Effector memory CD4-positive, alpha-beta T cell (primary cell): ENCODE measurements around the gene HPD.

Experiments
- DNase-seq, 3 donors: peaks; one replicate each; pipeline ENCODE4 v3.0.0-alpha.2; 2020
- H3K27ac ChIP-seq: 2 replicates; pipeline ENCODE4 v1.7.0; 2013; ENCODE audit warnings: mild to moderate bottlenecking, low read length, moderate library complexity; ENCODE audit not compliant: insufficient read depth, poor library complexity, severe bottlenecking
- H3K27me3 ChIP-seq: replicated peaks from 2 replicates; pipeline ENCODE4 v1.7.0; 2013; ENCODE audit warnings: mild to moderate bottlenecking, low read length; ENCODE audit not compliant: insufficient read depth, control insufficient read depth, poor library complexity, severe bottlenecking
- H3K36me3 ChIP-seq: 2 replicates; pipeline ENCODE4 v1.7.0; 2013; ENCODE audit warnings: mild to moderate bottlenecking, low read length, moderate library complexity; ENCODE audit not compliant: control insufficient read depth, insufficient read depth
- H3K4me1 ChIP-seq: 2 replicates; pipeline ENCODE4 v1.7.0; 2013; ENCODE audit warnings: low read length, mild to moderate bottlenecking; ENCODE audit not compliant: control insufficient read depth, insufficient read depth, poor library complexity, severe bottlenecking
- H3K4me3 ChIP-seq: 2 replicates; pipeline ENCODE4 v1.7.0; 2013; ENCODE audit warnings: low read length, low read depth, mild to moderate bottlenecking; ENCODE audit not compliant: insufficient read depth, poor library complexity, severe bottlenecking
- H3K9me3 ChIP-seq: 2 replicates; pipeline ENCODE4 v1.7.0; 2013; ENCODE audit warnings: mild to moderate bottlenecking, low read length, moderate library complexity; ENCODE audit not compliant: control insufficient read depth

HPD gene

DNA sequence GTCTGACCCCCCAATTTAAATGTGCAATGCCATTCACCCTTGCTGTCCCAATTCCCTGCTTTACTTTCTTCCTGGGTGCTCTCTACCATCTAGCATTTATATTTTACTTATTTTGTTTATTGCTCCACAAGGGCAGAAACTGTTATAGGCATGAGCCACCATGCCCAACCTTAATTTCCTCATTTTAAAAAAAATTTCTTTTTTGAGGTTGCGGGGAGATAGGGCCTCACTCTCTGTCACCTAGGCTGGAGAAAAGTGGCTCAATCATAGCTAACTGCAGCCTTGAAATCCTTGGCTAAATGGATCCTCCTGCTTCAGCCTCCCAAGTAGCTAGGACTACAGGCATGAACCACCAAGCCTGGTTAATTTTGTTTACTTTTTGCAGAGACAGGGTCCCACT lies 13.0 kb downstream of the HPD start:
- Histone ChIP-seq H3K9me3 (no peaks in the 10 kb centered on the region), H3K36me3 (no peaks in the 10 kb centered on the region), H3K4me3 (no peak overlapping the region), H3K4me1 (no peaks in the 10 kb centered on the region), H3K27me3 (no peaks in the 10 kb centered on the region), H3K27ac (no peak overlapping the region)
- DNase-seq = no peak

DNA sequence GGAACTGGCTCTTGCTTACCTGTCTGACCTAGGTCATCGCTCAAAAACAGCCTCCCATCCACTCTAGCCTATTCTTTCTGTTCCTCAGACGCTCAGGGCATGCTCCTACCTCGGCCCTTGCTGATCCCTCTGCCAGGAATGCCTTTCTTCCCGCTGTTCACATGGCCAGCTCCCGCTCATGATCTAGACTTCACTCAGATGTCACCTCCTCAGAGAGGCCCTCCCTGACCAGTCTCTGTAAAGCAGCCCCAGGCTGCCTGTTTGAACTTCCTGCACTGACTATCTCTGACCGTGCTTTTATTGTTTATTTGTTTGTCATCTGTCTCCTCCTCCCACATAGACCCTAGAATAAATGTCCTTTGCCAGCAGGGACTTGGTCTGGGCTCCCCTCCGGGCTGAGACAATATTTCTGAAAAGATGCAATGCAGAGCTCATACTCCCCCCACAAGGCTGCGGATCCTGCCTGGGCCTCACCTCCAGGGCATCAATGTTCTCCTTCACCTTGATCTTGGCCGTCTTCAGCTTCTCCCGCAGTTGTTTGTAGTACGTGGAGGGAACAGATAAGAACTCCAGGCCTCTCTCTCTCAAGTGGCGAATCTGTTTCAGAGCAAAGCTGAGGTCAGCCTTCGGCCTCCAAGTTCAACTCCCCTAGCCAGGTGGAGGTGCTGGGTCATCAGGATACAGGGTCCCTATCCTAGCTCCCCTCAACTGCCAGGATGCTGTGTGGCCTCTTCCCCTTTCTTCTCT lies 15.2 kb downstream of the HPD start:
- Histone ChIP-seq H3K4me3 (no peak overlapping the region), H3K27me3 (no peaks in the 10 kb centered on the region), H3K36me3 (no peaks in the 10 kb centered on the region), H3K9me3 (no peaks in the 10 kb centered on the region), H3K4me1 (peaks cover 5% of the 10 kb centered on the region), H3K27ac (no peak overlapping the region)
- no peak for DNase-seq

- no peaks in the 10 kb centered on the region for H3K27me3 ChIP-seq
- no peaks in the 10 kb centered on the region for H3K9me3 ChIP-seq
- H3K4me3 ChIP-seq = peak overlapping the region; percentile 69
- H3K27ac ChIP-seq = peak overlapping the region; percentile 44
- no peak for DNase-seq
- peaks cover 5% of the 10 kb centered on the region for H3K4me1 ChIP-seq
- no peaks in the 10 kb centered on the region for H3K36me3 ChIP-seq
These were observed 18.5 kb downstream of the HPD start for GRCh38 chr12:121839993-121840761.

- H3K4me1 ChIP-seq = peaks cover 5% of the 10 kb centered on the region
- peak overlapping the region; percentile 44 for H3K27ac ChIP-seq
- DNase-seq = peak; percentile 99
- no peaks in the 10 kb centered on the region for H3K36me3 ChIP-seq
- H3K27me3 ChIP-seq = no peaks in the 10 kb centered on the region
- H3K4me3 ChIP-seq = peak overlapping the region; percentile 69
- no peaks in the 10 kb centered on the region for H3K9me3 ChIP-seq
These were observed 19.3 kb downstream of the HPD start for GRCh38 chr12:121839106-121839992.

DNA sequence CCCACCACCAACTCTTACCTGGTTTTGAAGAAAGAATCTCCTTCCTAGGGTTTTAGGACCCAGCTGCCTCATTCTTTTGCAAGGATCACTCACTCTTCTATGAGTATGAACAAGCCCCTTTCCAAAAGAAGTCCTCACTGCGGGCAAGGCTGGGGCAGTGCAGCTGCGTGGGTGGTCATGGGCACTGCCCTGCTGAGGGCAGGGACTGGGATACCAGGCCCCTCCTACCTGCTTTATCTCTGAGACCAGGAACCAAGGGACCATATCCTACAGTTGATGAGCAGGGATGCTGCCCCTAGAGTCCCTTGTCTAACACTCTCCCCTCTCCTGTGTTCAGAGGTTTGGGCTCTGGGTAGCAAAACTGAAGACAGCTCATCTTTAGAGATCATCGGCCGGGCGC lies 20.5 kb downstream of the HPD start:
- peaks cover 5% of the 10 kb centered on the region for H3K4me1 ChIP-seq
- H3K9me3 ChIP-seq = no peaks in the 10 kb centered on the region
- H3K4me3 ChIP-seq = no peak overlapping the region
- H3K27ac ChIP-seq = no peak overlapping the region
- DNase-seq = no peak
- no peaks in the 10 kb centered on the region for H3K27me3 ChIP-seq
- H3K36me3 ChIP-seq = no peaks in the 10 kb centered on the region

GRCh38 chr12:121837680-121838079 lies 21.0 kb downstream of the HPD start:
- DNase-seq = no peak
- no peak overlapping the region for H3K4me3 ChIP-seq
- peaks cover 5% of the 10 kb centered on the region for H3K4me1 ChIP-seq
- no peaks in the 10 kb centered on the region for H3K9me3 ChIP-seq
- H3K27ac ChIP-seq = no peak overlapping the region
- H3K36me3 ChIP-seq = no peaks in the 10 kb centered on the region
- no peaks in the 10 kb centered on the region for H3K27me3 ChIP-seq

- Histone ChIP-seq H3K27me3 (no peaks in the 10 kb centered on the region), H3K27ac (no peak overlapping the region), H3K4me1 (no peaks in the 10 kb centered on the region), H3K4me3 (no peak overlapping the region), H3K36me3 (peaks cover 54% of the 10 kb centered on the region), H3K9me3 (no peaks in the 10 kb centered on the region)
- DNase-seq = no peak
These were observed 27.0 kb downstream of the HPD start for GRCh38 chr12:121831571-121832245.

- H3K9me3 ChIP-seq = no peaks in the 10 kb centered on the region
- no peak overlapping the region for H3K4me3 ChIP-seq
- H3K27ac ChIP-seq = no peak overlapping the region
- no peak for DNase-seq
- no peaks in the 10 kb centered on the region for H3K4me1 ChIP-seq
- no peaks in the 10 kb centered on the region for H3K27me3 ChIP-seq
- H3K36me3 ChIP-seq = peaks cover 61% of the 10 kb centered on the region
These were observed 27.9 kb downstream of the HPD start for GRCh38 chr12:121830588-121831265.

- H3K27me3 ChIP-seq = no peaks in the 10 kb centered on the region
- no peak for DNase-seq
- peaks cover 61% of the 10 kb centered on the region for H3K36me3 ChIP-seq
These were observed 28.5 kb downstream of the HPD start for GRCh38 chr12:121830134-121830533.

More at GRCh38 chr12:121830134-121830533, 28.5 kb downstream of the HPD start:
- H3K27ac ChIP-seq = no peak overlapping the region
- H3K4me1 ChIP-seq = no peaks in the 10 kb centered on the region
- no peak overlapping the region for H3K4me3 ChIP-seq
- H3K9me3 ChIP-seq = no peaks in the 10 kb centered on the region
